Panc1 (cell line): ENCODE measurements around the gene MIPOL1. TPM values are rescaled to one million over a fixed set of nuclear protein-coding genes. Genes with fewer than 3 reads are reported as not detected.
"Not testable (repeated sequence)": the region's sequence is repeated elsewhere in the genome, so short reads cannot be mapped to it uniquely, and the experiment has no call there.

ENCODE experiments used
- ATAC-seq: fragments of 200-7000 bp; cut with Tn5 transposase; 2 replicates; pipeline ENCODE4 v1.9.1; 2020; ENCODE audit warnings: mild to moderate bottlenecking, moderate library complexity
- BruUV-seq: library from RNA; stranded (reverse); fragments of 400-500 nt; replicated peaks from 2 replicates; lab custom pipeline; 2021; lab: Mats Ljungman, UMichigan
- CTCF ChIA-PET: fragments of 300-600 bp; sonication (Branson Sonifier 250); formaldehyde crosslinking; loops from one replicate; lab custom pipeline; 2022; ENCODE audit warnings: antibody characterized with exemption; lab: Charles Lee
- POLR2A ChIA-PET: fragments of 300-600 bp; sonication (Branson Sonifier 250); formaldehyde crosslinking; loops from one replicate; lab custom pipeline; 2022; ENCODE audit warnings: antibody characterized with exemption; lab: Charles Lee
- DNase-seq: peaks from one replicate; pipeline ENCODE4 v3.0.0-alpha.2; 2010; ENCODE audit warnings: low read depth, low spot score
- H3K27ac ChIP-seq: 2 replicates; pipeline ENCODE4 v1.5.1; 2011; ENCODE audit warnings: mild to moderate bottlenecking, low read length, inconsistent platforms
- H3K27me3 ChIP-seq: fragments of 200-500 bp; sonication (Bioruptor generic); 2 replicates; pipeline ENCODE4 v1.6.0; 2014; ENCODE audit warnings: low read length, inconsistent platforms; ENCODE audit not compliant: control insufficient read depth, insufficient read depth
- H3K36me3 ChIP-seq: fragments of 200-500 bp; sonication (Bioruptor generic); 2 replicates; pipeline ENCODE4 v1.5.1; 2014; ENCODE audit warnings: inconsistent platforms, mild to moderate bottlenecking, low read length, moderate library complexity; ENCODE audit not compliant: control insufficient read depth, insufficient read depth
- H3K4me1 ChIP-seq: 2 replicates; pipeline ENCODE4 v1.5.1; 2011; ENCODE audit warnings: inconsistent platforms, mild to moderate bottlenecking, low read length, moderate library complexity; ENCODE audit not compliant: control insufficient read depth, insufficient read depth
- H3K4me3 ChIP-seq, 2 experiments: 2 replicates each; pipeline ENCODE4 v1.5.1; 2011 to 2012; ENCODE audit warnings: low read depth in 2 of 2, low read length in 2 of 2, mild to moderate bottlenecking in 2 of 2, inconsistent platforms in 1 of 2, moderate library complexity in 1 of 2
- H3K9me3 ChIP-seq: fragments of 200-500 bp; sonication (Bioruptor generic); 2 replicates; pipeline ENCODE4 v1.5.1; 2014; ENCODE audit warnings: low read depth, mild to moderate bottlenecking, inconsistent platforms, low read length, moderate library complexity; ENCODE audit not compliant: control insufficient read depth, insufficient read depth
- POLR2AphosphoS5 ChIP-seq: IDR thresholded peaks from 2 replicates; pipeline ENCODE4 v1.6.1; 2012; ENCODE audit warnings: mild to moderate bottlenecking, low read depth, low read length, moderate library complexity
- SIN3A ChIP-seq: IDR thresholded peaks from 2 replicates; pipeline ENCODE4 v1.6.1; 2012; ENCODE audit warnings: low read depth, mild to moderate bottlenecking, low read length, moderate library complexity, borderline replicate concordance; ENCODE audit not compliant: insufficient read depth
- TCF7L2 ChIP-seq: IDR thresholded peaks from 2 replicates; pipeline ENCODE4 v1.6.1; 2011; ENCODE audit warnings: mild to moderate bottlenecking, low read depth, low read length, inconsistent platforms
- in situ Hi-C: cut with HindIII; loops from 2 replicates; pipeline ENCODE4 v1.10.0; 2016; ENCODE audit warnings: low sequenced_read_pairs, low pct_unique_long_range_greater_than_20kb
- intact Hi-C: fragments of 100-400 bp; cut with micrococcal nuclease; formaldehyde crosslinking; loops from one replicate; pipeline ENCODE4 v1.10.0; 2022; ENCODE audit not compliant: unreplicated experiment
- total RNA-seq: library from RNA; stranded (reverse); gene quantifications from one replicate; pipeline ENCODE4 v1.2.1, GENCODE V29; 2021; ENCODE audit not compliant: unreplicated experiment
- TF ChIP-seq, protein P1 (sequence below), 2 experiments: IDR thresholded peaks; 2 replicates each; pipeline ENCODE4 v1.6.1; 2011 to 2012; ENCODE audit warnings: low read depth in 2 of 2, control low read depth in 1 of 2, low read length in 1 of 2, mild to moderate bottlenecking in 1 of 2, moderate library complexity in 1 of 2; ENCODE audit not compliant: insufficient read depth in 1 of 2
- TF ChIP-seq, protein P2 (sequence below): fragments of 450-650 bp; IDR thresholded peaks from 2 replicates; pipeline ENCODE4 v1.5.1; 2017; ENCODE audit warnings: mild to moderate bottlenecking

Gene MIPOL1
- total RNA-seq, 1 experiment from 2014 or later = 12.8 TPM

DNA sequence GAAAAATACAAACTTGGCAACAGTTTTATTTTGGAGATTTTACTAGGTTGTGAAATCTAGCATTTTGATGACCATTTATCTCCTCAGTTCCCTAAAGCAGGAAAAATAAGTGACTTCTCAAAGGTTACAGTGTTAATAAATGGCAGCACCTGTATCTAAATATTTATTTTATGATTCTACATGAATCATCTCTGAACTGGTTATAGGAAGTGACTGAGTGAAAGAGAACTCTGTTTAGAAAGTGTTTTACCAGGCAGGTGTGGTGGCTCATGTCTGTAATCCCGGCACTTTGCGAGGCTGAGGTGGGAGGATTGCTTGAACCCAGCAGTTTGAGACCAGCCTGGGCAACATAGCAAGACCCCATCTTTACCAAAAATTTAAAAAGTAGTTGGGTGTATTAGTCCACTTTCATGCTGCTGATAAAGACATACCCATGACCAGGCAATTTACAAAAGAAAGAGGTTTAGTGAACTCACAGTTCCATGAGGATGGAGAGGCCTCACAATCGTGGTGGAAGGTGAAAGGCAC, 26.3 kb downstream of the MIPOL1 start:
- in situ Hi-C loops (no loop called here), intact Hi-C loops (no loop called here)
- POLR2A ChIA-PET = no interaction called here
- BruUV-seq = no TSS peak
- H3K9me3 ChIP-seq = no peaks in the 10 kb centered on the region
- H3K4me3 ChIP-seq = no peak overlapping the region
- H3K4me1 ChIP-seq = no peaks in the 10 kb centered on the region
- TF ChIP-seq, protein P1, sequence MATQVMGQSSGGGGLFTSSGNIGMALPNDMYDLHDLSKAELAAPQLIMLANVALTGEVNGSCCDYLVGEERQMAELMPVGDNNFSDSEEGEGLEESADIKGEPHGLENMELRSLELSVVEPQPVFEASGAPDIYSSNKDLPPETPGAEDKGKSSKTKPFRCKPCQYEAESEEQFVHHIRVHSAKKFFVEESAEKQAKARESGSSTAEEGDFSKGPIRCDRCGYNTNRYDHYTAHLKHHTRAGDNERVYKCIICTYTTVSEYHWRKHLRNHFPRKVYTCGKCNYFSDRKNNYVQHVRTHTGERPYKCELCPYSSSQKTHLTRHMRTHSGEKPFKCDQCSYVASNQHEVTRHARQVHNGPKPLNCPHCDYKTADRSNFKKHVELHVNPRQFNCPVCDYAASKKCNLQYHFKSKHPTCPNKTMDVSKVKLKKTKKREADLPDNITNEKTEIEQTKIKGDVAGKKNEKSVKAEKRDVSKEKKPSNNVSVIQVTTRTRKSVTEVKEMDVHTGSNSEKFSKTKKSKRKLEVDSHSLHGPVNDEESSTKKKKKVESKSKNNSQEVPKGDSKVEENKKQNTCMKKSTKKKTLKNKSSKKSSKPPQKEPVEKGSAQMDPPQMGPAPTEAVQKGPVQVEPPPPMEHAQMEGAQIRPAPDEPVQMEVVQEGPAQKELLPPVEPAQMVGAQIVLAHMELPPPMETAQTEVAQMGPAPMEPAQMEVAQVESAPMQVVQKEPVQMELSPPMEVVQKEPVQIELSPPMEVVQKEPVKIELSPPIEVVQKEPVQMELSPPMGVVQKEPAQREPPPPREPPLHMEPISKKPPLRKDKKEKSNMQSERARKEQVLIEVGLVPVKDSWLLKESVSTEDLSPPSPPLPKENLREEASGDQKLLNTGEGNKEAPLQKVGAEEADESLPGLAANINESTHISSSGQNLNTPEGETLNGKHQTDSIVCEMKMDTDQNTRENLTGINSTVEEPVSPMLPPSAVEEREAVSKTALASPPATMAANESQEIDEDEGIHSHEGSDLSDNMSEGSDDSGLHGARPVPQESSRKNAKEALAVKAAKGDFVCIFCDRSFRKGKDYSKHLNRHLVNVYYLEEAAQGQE (IDR thresholded peaks at IDR 0.05; ENCODE audit: insufficient read depth in 1 of 2, low read depth in 2 of 2, low read length in 1 of 2) = no peak
- TF ChIP-seq, protein P2, sequence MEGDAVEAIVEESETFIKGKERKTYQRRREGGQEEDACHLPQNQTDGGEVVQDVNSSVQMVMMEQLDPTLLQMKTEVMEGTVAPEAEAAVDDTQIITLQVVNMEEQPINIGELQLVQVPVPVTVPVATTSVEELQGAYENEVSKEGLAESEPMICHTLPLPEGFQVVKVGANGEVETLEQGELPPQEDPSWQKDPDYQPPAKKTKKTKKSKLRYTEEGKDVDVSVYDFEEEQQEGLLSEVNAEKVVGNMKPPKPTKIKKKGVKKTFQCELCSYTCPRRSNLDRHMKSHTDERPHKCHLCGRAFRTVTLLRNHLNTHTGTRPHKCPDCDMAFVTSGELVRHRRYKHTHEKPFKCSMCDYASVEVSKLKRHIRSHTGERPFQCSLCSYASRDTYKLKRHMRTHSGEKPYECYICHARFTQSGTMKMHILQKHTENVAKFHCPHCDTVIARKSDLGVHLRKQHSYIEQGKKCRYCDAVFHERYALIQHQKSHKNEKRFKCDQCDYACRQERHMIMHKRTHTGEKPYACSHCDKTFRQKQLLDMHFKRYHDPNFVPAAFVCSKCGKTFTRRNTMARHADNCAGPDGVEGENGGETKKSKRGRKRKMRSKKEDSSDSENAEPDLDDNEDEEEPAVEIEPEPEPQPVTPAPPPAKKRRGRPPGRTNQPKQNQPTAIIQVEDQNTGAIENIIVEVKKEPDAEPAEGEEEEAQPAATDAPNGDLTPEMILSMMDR = no peak
- TF ChIP-seq POLR2AphosphoS5 (no peak), TCF7L2 (no peak), SIN3A (no peak)
- ATAC-seq = no peak
- H3K27me3 ChIP-seq = no peaks in the 10 kb centered on the region
- no peaks in the 10 kb centered on the region for H3K36me3 ChIP-seq
- no peak overlapping the region for H3K27ac ChIP-seq
- CTCF ChIA-PET = no interaction called here
- DNase-seq = no peak

DNA sequence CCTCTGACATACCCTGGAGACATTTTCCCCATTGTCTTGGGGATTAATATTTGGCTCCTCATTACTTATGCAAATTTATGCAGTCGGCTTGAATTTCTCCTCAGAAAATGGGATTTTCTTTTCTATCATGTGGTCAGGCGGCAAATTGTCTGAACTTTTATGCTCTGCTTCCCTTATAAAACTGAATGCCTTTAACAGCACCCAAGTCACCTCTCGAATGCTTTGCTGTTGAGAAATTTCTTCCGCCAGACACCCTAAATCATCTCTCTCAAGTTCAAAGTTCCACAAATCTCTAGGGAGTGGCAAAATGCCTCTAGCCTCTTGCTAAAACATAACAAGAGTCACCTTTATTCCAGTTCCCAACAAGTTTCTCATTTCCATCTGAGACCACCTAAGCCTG, 27.9 kb downstream of the MIPOL1 start:
- POLR2A ChIA-PET, H3K27ac ChIP-seq, ATAC-seq, H3K4me1 ChIP-seq, H3K27me3 ChIP-seq, in situ Hi-C loops, H3K9me3 ChIP-seq, BruUV-seq, DNase-seq, intact Hi-C loops, CTCF ChIA-PET, H3K4me3 ChIP-seq, H3K36me3 ChIP-seq: not testable (repeated sequence)

DNA sequence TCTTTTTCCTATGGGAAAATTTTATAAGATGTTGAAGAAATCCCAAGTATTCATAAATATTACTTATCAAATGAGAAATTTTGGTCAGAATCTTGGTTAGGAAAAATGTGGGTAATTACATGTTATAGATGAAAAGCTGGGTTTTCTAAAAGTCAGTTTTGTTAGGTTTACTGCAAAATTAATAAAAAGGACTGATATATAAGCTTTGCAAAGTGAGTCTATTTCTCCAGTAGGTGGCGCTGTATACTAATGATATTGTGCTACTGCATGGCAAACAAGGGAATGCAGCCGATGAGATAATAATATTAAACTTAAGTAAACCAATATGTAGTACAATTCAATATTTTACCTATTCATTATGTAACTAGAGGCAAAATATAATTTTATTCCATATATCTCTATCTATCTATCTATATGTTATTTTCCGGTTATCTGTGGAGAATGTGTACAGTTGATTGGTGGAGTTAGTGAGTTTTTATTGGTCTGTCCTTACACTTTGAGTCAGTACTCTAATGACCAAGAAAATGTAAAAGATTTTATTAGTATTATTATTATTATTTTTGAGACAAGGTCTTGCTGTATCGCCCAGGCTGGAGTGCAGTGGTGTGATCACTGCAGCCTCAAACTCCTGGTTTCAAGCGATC, 32.9 kb downstream of the MIPOL1 start:
- Histone ChIP-seq H3K4me3 (no peak overlapping the region), H3K4me1 (no peaks in the 10 kb centered on the region), H3K27me3 (no peaks in the 10 kb centered on the region), H3K9me3 (no peaks in the 10 kb centered on the region), H3K36me3 (no peaks in the 10 kb centered on the region), H3K27ac (no peak overlapping the region)
- peak; percentile 74; the same call in 1 of the 2 replicates for ATAC-seq
- no TSS peak for BruUV-seq
- ChIA-PET CTCF (interaction anchor here (0.5 to 0.8 kb wide), 3 partner anchors 14 to 282 kb away, joined by 3 to 5 read pairs (median 3); no protein-coding TSS in a partner anchor), POLR2A (no interaction called here)
- no peak for DNase-seq
- in situ Hi-C loops = no loop called here
- no peak for TF ChIP-seq SIN3A
- TF ChIP-seq POLR2AphosphoS5 = no peak
- TF ChIP-seq, protein P1 (IDR thresholded peaks at IDR 0.05; ENCODE audit: insufficient read depth in 1 of 2, low read depth in 2 of 2, low read length in 1 of 2) = no peak
- no peak for TF ChIP-seq TCF7L2
- TF ChIP-seq, protein P2 = peak; percentile 71; the same call in 1 of the 2 replicates
- intact Hi-C loops = no loop called here
